ENCODE data around the gene BAZ1A.

DNA sequence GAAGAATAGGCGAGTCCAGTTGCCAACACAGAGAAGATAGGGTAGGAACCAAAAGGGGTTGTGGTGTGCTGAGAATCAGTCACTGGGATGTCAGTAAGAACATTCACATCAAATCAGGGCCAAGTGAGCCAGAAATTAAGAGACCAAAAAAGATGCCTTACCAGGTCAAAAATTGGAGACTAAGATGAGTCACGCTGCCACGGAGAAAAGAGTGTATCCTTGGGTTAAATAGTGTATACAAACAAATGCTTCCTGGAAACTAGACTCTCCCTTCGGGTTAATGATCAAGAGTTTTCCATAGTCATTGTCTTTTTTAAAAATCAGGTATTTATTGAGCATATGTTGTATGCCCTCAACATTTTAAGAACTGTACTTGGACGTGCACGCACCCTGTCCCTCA lies 45.2 kb upstream of the BAZ1A start:
- TF ChIP-seq KAT7 (CRISPR knock-in tag; IDR thresholded peaks at IDR 0.05; ENCODE audit: borderline replicate concordance) (no peak), ESRRA (CRISPR knock-in tag; IDR thresholded peaks at IDR 0.05; ENCODE audit: borderline replicate concordance) (no peak), NR2C2 (CRISPR knock-in tag; IDR thresholded peaks at IDR 0.05) (no peak), ZNF396 (CRISPR knock-in tag; IDR thresholded peaks at IDR 0.05; ENCODE audit: borderline replicate concordance) (no peak)
- TF ChIP-seq, protein P1, sequence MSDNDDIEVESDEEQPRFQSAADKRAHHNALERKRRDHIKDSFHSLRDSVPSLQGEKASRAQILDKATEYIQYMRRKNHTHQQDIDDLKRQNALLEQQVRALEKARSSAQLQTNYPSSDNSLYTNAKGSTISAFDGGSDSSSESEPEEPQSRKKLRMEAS (CRISPR knock-in tag; IDR thresholded peaks at IDR 0.05) = no peak
- TF ChIP-seq, protein P2, sequence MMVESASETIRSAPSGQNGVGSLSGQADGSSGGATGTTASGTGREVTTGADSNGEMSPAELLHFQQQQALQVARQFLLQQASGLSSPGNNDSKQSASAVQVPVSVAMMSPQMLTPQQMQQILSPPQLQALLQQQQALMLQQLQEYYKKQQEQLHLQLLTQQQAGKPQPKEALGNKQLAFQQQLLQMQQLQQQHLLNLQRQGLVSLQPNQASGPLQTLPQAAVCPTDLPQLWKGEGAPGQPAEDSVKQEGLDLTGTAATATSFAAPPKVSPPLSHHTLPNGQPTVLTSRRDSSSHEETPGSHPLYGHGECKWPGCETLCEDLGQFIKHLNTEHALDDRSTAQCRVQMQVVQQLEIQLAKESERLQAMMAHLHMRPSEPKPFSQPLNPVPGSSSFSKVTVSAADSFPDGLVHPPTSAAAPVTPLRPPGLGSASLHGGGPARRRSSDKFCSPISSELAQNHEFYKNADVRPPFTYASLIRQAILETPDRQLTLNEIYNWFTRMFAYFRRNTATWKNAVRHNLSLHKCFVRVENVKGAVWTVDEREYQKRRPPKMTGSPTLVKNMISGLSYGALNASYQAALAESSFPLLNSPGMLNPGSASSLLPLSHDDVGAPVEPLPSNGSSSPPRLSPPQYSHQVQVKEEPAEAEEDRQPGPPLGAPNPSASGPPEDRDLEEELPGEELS (CRISPR knock-in tag; IDR thresholded peaks at IDR 0.05) = no peak
- TF ChIP-seq, protein P3, sequence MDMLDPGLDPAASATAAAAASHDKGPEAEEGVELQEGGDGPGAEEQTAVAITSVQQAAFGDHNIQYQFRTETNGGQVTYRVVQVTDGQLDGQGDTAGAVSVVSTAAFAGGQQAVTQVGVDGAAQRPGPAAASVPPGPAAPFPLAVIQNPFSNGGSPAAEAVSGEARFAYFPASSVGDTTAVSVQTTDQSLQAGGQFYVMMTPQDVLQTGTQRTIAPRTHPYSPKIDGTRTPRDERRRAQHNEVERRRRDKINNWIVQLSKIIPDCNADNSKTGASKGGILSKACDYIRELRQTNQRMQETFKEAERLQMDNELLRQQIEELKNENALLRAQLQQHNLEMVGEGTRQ (CRISPR knock-in tag; IDR thresholded peaks at IDR 0.05) = no peak
- TF ChIP-seq, protein P4, sequence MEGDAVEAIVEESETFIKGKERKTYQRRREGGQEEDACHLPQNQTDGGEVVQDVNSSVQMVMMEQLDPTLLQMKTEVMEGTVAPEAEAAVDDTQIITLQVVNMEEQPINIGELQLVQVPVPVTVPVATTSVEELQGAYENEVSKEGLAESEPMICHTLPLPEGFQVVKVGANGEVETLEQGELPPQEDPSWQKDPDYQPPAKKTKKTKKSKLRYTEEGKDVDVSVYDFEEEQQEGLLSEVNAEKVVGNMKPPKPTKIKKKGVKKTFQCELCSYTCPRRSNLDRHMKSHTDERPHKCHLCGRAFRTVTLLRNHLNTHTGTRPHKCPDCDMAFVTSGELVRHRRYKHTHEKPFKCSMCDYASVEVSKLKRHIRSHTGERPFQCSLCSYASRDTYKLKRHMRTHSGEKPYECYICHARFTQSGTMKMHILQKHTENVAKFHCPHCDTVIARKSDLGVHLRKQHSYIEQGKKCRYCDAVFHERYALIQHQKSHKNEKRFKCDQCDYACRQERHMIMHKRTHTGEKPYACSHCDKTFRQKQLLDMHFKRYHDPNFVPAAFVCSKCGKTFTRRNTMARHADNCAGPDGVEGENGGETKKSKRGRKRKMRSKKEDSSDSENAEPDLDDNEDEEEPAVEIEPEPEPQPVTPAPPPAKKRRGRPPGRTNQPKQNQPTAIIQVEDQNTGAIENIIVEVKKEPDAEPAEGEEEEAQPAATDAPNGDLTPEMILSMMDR (IDR thresholded peaks at IDR 0.05) = no peak
- TF ChIP-seq, protein P5, sequence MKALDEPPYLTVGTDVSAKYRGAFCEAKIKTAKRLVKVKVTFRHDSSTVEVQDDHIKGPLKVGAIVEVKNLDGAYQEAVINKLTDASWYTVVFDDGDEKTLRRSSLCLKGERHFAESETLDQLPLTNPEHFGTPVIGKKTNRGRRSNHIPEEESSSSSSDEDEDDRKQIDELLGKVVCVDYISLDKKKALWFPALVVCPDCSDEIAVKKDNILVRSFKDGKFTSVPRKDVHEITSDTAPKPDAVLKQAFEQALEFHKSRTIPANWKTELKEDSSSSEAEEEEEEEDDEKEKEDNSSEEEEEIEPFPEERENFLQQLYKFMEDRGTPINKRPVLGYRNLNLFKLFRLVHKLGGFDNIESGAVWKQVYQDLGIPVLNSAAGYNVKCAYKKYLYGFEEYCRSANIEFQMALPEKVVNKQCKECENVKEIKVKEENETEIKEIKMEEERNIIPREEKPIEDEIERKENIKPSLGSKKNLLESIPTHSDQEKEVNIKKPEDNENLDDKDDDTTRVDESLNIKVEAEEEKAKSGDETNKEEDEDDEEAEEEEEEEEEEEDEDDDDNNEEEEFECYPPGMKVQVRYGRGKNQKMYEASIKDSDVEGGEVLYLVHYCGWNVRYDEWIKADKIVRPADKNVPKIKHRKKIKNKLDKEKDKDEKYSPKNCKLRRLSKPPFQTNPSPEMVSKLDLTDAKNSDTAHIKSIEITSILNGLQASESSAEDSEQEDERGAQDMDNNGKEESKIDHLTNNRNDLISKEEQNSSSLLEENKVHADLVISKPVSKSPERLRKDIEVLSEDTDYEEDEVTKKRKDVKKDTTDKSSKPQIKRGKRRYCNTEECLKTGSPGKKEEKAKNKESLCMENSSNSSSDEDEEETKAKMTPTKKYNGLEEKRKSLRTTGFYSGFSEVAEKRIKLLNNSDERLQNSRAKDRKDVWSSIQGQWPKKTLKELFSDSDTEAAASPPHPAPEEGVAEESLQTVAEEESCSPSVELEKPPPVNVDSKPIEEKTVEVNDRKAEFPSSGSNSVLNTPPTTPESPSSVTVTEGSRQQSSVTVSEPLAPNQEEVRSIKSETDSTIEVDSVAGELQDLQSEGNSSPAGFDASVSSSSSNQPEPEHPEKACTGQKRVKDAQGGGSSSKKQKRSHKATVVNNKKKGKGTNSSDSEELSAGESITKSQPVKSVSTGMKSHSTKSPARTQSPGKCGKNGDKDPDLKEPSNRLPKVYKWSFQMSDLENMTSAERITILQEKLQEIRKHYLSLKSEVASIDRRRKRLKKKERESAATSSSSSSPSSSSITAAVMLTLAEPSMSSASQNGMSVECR (CRISPR knock-in tag; IDR thresholded peaks at IDR 0.05; ENCODE audit: borderline replicate concordance) = no peak
- TF ChIP-seq, protein P6, sequence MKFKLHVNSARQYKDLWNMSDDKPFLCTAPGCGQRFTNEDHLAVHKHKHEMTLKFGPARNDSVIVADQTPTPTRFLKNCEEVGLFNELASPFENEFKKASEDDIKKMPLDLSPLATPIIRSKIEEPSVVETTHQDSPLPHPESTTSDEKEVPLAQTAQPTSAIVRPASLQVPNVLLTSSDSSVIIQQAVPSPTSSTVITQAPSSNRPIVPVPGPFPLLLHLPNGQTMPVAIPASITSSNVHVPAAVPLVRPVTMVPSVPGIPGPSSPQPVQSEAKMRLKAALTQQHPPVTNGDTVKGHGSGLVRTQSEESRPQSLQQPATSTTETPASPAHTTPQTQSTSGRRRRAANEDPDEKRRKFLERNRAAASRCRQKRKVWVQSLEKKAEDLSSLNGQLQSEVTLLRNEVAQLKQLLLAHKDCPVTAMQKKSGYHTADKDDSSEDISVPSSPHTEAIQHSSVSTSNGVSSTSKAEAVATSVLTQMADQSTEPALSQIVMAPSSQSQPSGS (CRISPR knock-in tag; IDR thresholded peaks at IDR 0.05; ENCODE audit: borderline replicate concordance, low read depth) = no peak

All from WTC11 (cell line).